Mesothelial cell of epicardium (in vitro differentiated cells): Measurements from ENCODE around the gene AMN. TPM values are rescaled to one million over a fixed set of nuclear protein-coding genes. Genes with fewer than 3 reads are reported as not detected.

ENCODE experiments used
- DNase-seq, 2 experiments: peaks; one replicate each; pipeline ENCODE4 v3.0.0; 2021; ENCODE audit warnings: low spot score in 2 of 2; ENCODE audit not compliant: unreplicated experiment in 2 of 2
- H3K27ac Mint-ChIP-seq: 2 replicates; pipeline ENCODE4 v1.8.0; 2021; ENCODE audit warnings: mixed read lengths
- H3K27me3 Mint-ChIP-seq: 2 replicates; pipeline ENCODE4 v1.8.0; 2021; ENCODE audit warnings: low read depth, mixed read lengths
- H3K36me3 Mint-ChIP-seq: 2 replicates; pipeline ENCODE4 v1.8.0; 2021; ENCODE audit warnings: mixed read lengths
- H3K4me1 Mint-ChIP-seq: 2 replicates; pipeline ENCODE4 v1.8.0; 2021; ENCODE audit warnings: mixed read lengths
- H3K4me3 Mint-ChIP-seq: 2 replicates; pipeline ENCODE4 v1.8.0; 2021; ENCODE audit warnings: mild to moderate bottlenecking, moderate library complexity, mixed read lengths
- H3K9me3 Mint-ChIP-seq: 2 replicates; pipeline ENCODE4 v1.8.0; 2021; ENCODE audit warnings: mixed read lengths
- total RNA-seq: library from RNA; stranded (reverse); gene quantifications from 3 replicates; pipeline ENCODE4 v1.2.1, GENCODE V29; 2021
- TF ChIP-seq, protein P1 (sequence below): fragments of 200-600 bp; sonication (generic); IDR thresholded peaks from one replicate; pipeline ENCODE4 v1.5.0; 2021; ENCODE audit warnings: antibody characterized with exemption; ENCODE audit not compliant: unreplicated experiment

Gene AMN
- total RNA-seq, 1 donor from 2014 or later = 2.5 TPM

DNA sequence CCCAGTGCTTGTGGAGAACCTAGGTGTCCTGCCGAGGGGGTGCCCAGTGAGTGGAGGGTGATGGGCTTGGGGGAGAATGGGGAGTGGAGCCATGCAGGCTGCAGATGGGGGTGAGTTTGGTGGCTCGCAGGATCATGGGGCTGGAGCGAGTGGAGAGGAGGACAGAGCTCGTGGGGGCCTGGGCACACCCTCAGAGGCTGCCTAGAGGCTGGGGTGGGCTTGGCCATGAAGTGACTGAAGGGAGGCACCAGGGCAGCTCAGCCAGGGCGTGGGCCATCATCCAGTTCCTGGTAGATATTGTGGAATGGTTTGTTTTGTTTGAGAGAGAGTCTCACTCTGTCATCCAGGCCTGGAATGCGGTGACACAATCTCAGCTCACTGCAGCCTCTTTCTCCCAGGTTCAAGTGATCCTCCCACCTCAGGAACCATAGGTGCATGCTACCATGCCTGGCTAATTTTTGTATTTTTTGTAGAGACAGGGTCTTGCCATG, 43.4 kb upstream of the AMN start:
- no peaks in the 10 kb centered on the region for H3K27me3 Mint-ChIP-seq
- no peaks in the 10 kb centered on the region for H3K9me3 Mint-ChIP-seq
- no peaks in the 10 kb centered on the region for H3K4me1 Mint-ChIP-seq
- H3K36me3 Mint-ChIP-seq = peaks cover 15% of the 10 kb centered on the region
- H3K4me3 Mint-ChIP-seq = no peak overlapping the region
- TF ChIP-seq, protein P1, sequence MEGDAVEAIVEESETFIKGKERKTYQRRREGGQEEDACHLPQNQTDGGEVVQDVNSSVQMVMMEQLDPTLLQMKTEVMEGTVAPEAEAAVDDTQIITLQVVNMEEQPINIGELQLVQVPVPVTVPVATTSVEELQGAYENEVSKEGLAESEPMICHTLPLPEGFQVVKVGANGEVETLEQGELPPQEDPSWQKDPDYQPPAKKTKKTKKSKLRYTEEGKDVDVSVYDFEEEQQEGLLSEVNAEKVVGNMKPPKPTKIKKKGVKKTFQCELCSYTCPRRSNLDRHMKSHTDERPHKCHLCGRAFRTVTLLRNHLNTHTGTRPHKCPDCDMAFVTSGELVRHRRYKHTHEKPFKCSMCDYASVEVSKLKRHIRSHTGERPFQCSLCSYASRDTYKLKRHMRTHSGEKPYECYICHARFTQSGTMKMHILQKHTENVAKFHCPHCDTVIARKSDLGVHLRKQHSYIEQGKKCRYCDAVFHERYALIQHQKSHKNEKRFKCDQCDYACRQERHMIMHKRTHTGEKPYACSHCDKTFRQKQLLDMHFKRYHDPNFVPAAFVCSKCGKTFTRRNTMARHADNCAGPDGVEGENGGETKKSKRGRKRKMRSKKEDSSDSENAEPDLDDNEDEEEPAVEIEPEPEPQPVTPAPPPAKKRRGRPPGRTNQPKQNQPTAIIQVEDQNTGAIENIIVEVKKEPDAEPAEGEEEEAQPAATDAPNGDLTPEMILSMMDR = no peak
- no peak for DNase-seq
- H3K27ac Mint-ChIP-seq = no peak overlapping the region

GRCh38 chr14:102882226-102882906, 40.1 kb upstream of the AMN start:
- no peaks in the 10 kb centered on the region for H3K27me3 Mint-ChIP-seq
- H3K4me1 Mint-ChIP-seq = no peaks in the 10 kb centered on the region
- TF ChIP-seq, protein P1 = no peak
- no peak for DNase-seq
- H3K9me3 Mint-ChIP-seq = no peaks in the 10 kb centered on the region
- peaks cover 21% of the 10 kb centered on the region for H3K36me3 Mint-ChIP-seq
- no peak overlapping the region for H3K27ac Mint-ChIP-seq
- no peak overlapping the region for H3K4me3 Mint-ChIP-seq

GRCh38 chr14:102883089-102883541, 39.3 kb upstream of the AMN start:
- TF ChIP-seq, protein P1 = no peak
- no peaks in the 10 kb centered on the region for H3K4me1 Mint-ChIP-seq
- H3K27ac Mint-ChIP-seq = no peak overlapping the region
- no peak for DNase-seq
- H3K36me3 Mint-ChIP-seq = peaks cover 23% of the 10 kb centered on the region
- H3K27me3 Mint-ChIP-seq = no peaks in the 10 kb centered on the region
- no peak overlapping the region for H3K4me3 Mint-ChIP-seq
- no peaks in the 10 kb centered on the region for H3K9me3 Mint-ChIP-seq

DNA sequence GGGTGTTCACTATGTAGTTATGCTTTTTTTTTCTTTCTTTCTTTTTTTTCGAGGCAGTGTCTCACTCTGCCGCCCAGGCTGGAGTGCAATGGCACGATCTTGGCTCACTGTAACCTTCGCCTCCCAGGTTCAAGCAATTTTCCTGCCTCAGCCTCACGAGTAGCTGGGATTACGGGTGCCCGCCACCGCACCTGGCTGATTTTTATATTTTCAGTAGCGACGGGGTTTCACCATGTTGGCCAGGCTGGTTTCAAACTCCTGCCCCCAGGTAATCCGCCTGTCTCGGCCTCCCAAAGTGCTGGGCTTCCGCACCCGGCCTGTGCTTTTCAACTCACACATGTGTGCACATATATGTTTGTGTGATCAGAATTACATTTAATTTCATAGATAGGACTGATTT, 38.9 kb upstream of the AMN start:
- H3K4me1 Mint-ChIP-seq = no peaks in the 10 kb centered on the region
- no peak overlapping the region for H3K4me3 Mint-ChIP-seq
- H3K36me3 Mint-ChIP-seq = peaks cover 27% of the 10 kb centered on the region
- TF ChIP-seq, protein P1 = no peak
- H3K27ac Mint-ChIP-seq = no peak overlapping the region
- no peak for DNase-seq
- no peaks in the 10 kb centered on the region for H3K9me3 Mint-ChIP-seq
- H3K27me3 Mint-ChIP-seq = no peaks in the 10 kb centered on the region

- peaks cover 24% of the 10 kb centered on the region for H3K36me3 Mint-ChIP-seq
- no peak for DNase-seq
- no peaks in the 10 kb centered on the region for H3K9me3 Mint-ChIP-seq
- no peaks in the 10 kb centered on the region for H3K4me1 Mint-ChIP-seq
- no peak overlapping the region for H3K4me3 Mint-ChIP-seq
- H3K27me3 Mint-ChIP-seq = no peaks in the 10 kb centered on the region
- H3K27ac Mint-ChIP-seq = no peak overlapping the region
- TF ChIP-seq, protein P1 = no peak
Observed at GRCh38 chr14:102885737-102886447, 36.6 kb upstream of the AMN start.
